Chondrocyte (in vitro differentiated cells): ENCODE data around the gene MYL12A. TPM values are rescaled to one million over a fixed set of nuclear protein-coding genes. Genes with fewer than 3 reads are reported as not detected.

Experiments used
- DNase-seq: peaks from one replicate; pipeline ENCODE4 v3.0.0; 2021; ENCODE audit warnings: mixed read lengths, low spot score
- H3K27ac Mint-ChIP-seq: one replicate; pipeline ENCODE4 v1.8.0; 2021; ENCODE audit warnings: mild to moderate bottlenecking, moderate library complexity, mixed read lengths; ENCODE audit not compliant: unreplicated experiment
- H3K27me3 Mint-ChIP-seq: 2 replicates; pipeline ENCODE4 v1.8.0; 2021; ENCODE audit warnings: low read depth, mixed read lengths
- H3K36me3 Mint-ChIP-seq: 2 replicates; pipeline ENCODE4 v1.8.0; 2021; ENCODE audit warnings: low read depth, mixed read lengths
- H3K4me1 Mint-ChIP-seq: 2 replicates; pipeline ENCODE4 v1.8.0; 2021; ENCODE audit warnings: low read depth, mild to moderate bottlenecking, mixed read lengths
- H3K4me3 Mint-ChIP-seq: one replicate; pipeline ENCODE4 v1.8.0; 2021; ENCODE audit warnings: mild to moderate bottlenecking, moderate library complexity, mixed read lengths; ENCODE audit not compliant: unreplicated experiment
- H3K9me3 Mint-ChIP-seq: 2 replicates; pipeline ENCODE4 v1.8.0; 2021; ENCODE audit warnings: low read depth, mixed read lengths
- CTCF ChIP-seq: fragments of 200-600 bp; sonication (generic); IDR thresholded peaks from 2 replicates; pipeline ENCODE4 v1.5.0; 2021; ENCODE audit warnings: antibody characterized with exemption, mild to moderate bottlenecking, moderate library complexity
- total RNA-seq: library from RNA; stranded (reverse); gene quantifications from 3 replicates; pipeline ENCODE4 v1.2.1, GENCODE V29; 2021

MYL12A gene
- total RNA-seq, 1 donor from 2014 or later = 647 TPM

- TF ChIP-seq CTCF = no peak
- Mint-ChIP-seq H3K27ac (peak overlapping the region; percentile 87), H3K4me3 (peak overlapping the region; percentile 35), H3K36me3 (peaks cover 47% of the 10 kb centered on the region), H3K4me1 (peaks cover 82% of the 10 kb centered on the region), H3K27me3 (no peaks in the 10 kb centered on the region), H3K9me3 (no peaks in the 10 kb centered on the region)
- DNase-seq = no peak
Observed at GRCh38 chr18:3256693-3257626, 9.4 kb downstream of the MYL12A start.

GRCh38 chr18:3257627-3258120, 10.1 kb downstream of the MYL12A start:
- H3K4me3 Mint-ChIP-seq = no peak overlapping the region
- no peaks in the 10 kb centered on the region for H3K27me3 Mint-ChIP-seq
- TF ChIP-seq CTCF = no peak
- H3K9me3 Mint-ChIP-seq = no peaks in the 10 kb centered on the region
- DNase-seq = no peak
- peak overlapping the region; percentile 87 for H3K27ac Mint-ChIP-seq
- peaks cover 76% of the 10 kb centered on the region for H3K4me1 Mint-ChIP-seq
- peaks cover 47% of the 10 kb centered on the region for H3K36me3 Mint-ChIP-seq

GRCh38 chr18:3260995-3261372, 13.4 kb downstream of the MYL12A start:
- Mint-ChIP-seq H3K9me3 (no peaks in the 10 kb centered on the region), H3K4me1 (peaks cover 75% of the 10 kb centered on the region), H3K27ac (peak overlapping the region; percentile 96), H3K27me3 (no peaks in the 10 kb centered on the region), H3K36me3 (peaks cover 22% of the 10 kb centered on the region), H3K4me3 (peak overlapping the region; percentile 82)
- DNase-seq = no peak
- TF ChIP-seq CTCF = no peak

DNA sequence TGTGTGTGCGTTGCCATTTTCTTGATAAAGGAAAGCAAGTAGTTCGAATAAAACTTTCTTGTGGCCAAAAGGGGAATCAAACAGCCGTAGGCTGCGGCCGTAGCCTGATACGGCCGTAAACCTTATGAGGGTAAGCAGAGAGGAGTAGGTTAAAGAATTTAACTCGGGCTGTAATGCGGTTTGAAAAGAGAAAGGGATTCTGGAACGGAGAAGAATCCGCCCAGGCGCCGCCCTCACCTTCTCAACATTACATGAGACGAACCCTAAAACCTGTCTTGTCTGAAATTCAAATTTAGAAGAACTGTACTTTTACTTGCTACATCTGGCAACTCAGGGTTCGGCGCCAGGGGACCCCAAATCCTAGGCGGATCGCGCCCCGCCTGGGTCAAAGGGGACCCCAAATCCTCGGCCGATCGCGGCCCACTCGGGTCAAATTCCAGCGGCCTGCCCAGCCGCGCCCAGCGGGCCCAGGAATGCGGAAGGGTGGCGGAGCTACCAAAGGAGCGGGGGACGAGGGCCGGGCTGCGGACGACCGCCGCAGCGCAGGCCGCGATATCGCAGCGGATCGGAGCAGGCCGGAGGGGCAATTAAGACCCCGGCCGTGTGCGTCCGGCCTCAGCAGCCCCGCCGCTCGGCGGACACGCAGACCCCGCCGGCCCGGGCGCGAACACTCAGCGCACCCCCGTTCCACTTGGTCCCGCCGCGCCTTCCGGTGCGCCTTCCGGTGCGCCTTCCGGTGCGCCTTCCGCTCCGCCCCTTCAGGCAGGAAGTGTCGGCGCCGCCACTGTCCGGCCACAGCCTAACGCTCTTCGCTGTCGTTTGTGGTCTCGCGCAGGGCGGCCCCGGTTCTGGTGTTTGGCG, 14.0 kb downstream of the MYL12A start, which contains the start of gene MYL12B:
Gene MYL12B (plus strand): TSS at position 761 of the 861 bp plus-strand sequence. CDS start 10,766 bp downstream, outside the sequence.
- no peak for DNase-seq
- peaks cover 75% of the 10 kb centered on the region for H3K4me1 Mint-ChIP-seq
- H3K9me3 Mint-ChIP-seq = no peaks in the 10 kb centered on the region
- peaks cover 20% of the 10 kb centered on the region for H3K36me3 Mint-ChIP-seq
- peak within 1 kb of the TSS; percentile 82 for H3K4me3 Mint-ChIP-seq
- H3K27me3 Mint-ChIP-seq = no peaks in the 10 kb centered on the region
- peak within 1 kb of the TSS; percentile 96 for H3K27ac Mint-ChIP-seq
- TF ChIP-seq CTCF = peak; percentile 24
